Muscle of leg (tissue), 11 donors: ENCODE measurements around the gene ARHGAP35. TPM values are rescaled to one million over a fixed set of nuclear protein-coding genes. Genes with fewer than 3 reads are reported as not detected.
A peak's percentile ranks its signal among the peaks of the same experiment; 100 is the strongest.

Experiments used
- DNase-seq: peaks from one replicate; pipeline ENCODE4 v3.0.0; 2013
- H3K27ac ChIP-seq: one replicate; pipeline ENCODE4 v1.5.1; 2013; ENCODE audit warnings: mild to moderate bottlenecking, low read length, control low read depth
- H3K27me3 ChIP-seq: one replicate; pipeline ENCODE4 v1.6.1; 2013; ENCODE audit warnings: low read length; ENCODE audit not compliant: control insufficient read depth, insufficient read depth
- H3K36me3 ChIP-seq: one replicate; pipeline ENCODE4 v1.6.1; 2013; ENCODE audit warnings: low read length; ENCODE audit not compliant: control insufficient read depth, insufficient read depth
- H3K4me1 ChIP-seq: one replicate; pipeline ENCODE4 v1.6.1; 2013; ENCODE audit warnings: low read length; ENCODE audit not compliant: control insufficient read depth, insufficient read depth
- H3K4me3 ChIP-seq: one replicate; pipeline ENCODE4 v1.5.1; 2013; ENCODE audit warnings: low read length, control low read depth
- H3K9me3 ChIP-seq: replicated peaks from 2 replicates; pipeline ENCODE4 v1.6.1; 2013; ENCODE audit warnings: low read depth, low read length; ENCODE audit not compliant: control insufficient read depth
- WGBS: methylation state at CpG from one replicate; pipeline ENCODE4 v1.1.5; 2013; ENCODE audit warnings: missing lambda C conversion rate; ENCODE audit not compliant: insufficient coverage; 5-methylcytosine and 5-hydroxymethylcytosine counted together
- polyA plus RNA-seq, 8 donors: library from polyadenylated mRNA; unstranded; fragments of 120-200 nt; gene quantifications; one replicate each; pipeline versions ENCODE4 v1.2.1 to v1.2.3, GENCODE V29; 2013; ENCODE audit warnings: inconsistent platforms in 1 of 8, low replicate concordance in 1 of 8; ENCODE audit not compliant: insufficient read length in 8 of 8, insufficient read depth in 1 of 8
- total RNA-seq: library from RNA; stranded (reverse); fragments of 120-200 nt; gene quantifications from one replicate; pipeline ENCODE4 v1.2.4, GENCODE V29; 2013

Gene ARHGAP35
- total and polyA plus RNA-seq, 9 donors: 23.0 to 47.0 (median 37.7) TPM

- no peaks in the 10 kb centered on the region for H3K36me3 ChIP-seq
- peak overlapping the region; percentile 88 for H3K27ac ChIP-seq
- WGBS: 4% methylated on average over 29 of the region's 41 CpGs
- H3K4me3 ChIP-seq: peak overlapping the region; percentile 38
- no peaks in the 10 kb centered on the region for H3K9me3 ChIP-seq
- peaks cover 18% of the 10 kb centered on the region for H3K4me1 ChIP-seq
- peak; percentile 99 for DNase-seq
- H3K27me3 ChIP-seq: no peaks in the 10 kb centered on the region
Measured at GRCh38 chr19:46856062-46857022, 4.5 kb upstream of the ARHGAP35 start.

GRCh38 chr19:46859637-46860124 lies 1.1 kb upstream of the ARHGAP35 start:
- DNase-seq: peak; percentile 91
- H3K4me3 ChIP-seq: peak overlapping the region; percentile 75
- H3K36me3 ChIP-seq: no peaks in the 10 kb centered on the region
- H3K9me3 ChIP-seq: no peaks in the 10 kb centered on the region
- peak overlapping the region; percentile 98 for H3K27ac ChIP-seq
- H3K4me1 ChIP-seq: peaks cover 41% of the 10 kb centered on the region
- H3K27me3 ChIP-seq: no peaks in the 10 kb centered on the region
- WGBS: 0% methylated on average over 14 of the region's 18 CpGs

GRCh38 chr19:46860125-46860845 lies 512 bp upstream of the ARHGAP35 start:
- H3K36me3 ChIP-seq: no peaks in the 10 kb centered on the region
- no peaks in the 10 kb centered on the region for H3K9me3 ChIP-seq
- H3K4me3 ChIP-seq: peak overlapping the region; percentile 75
- H3K27ac ChIP-seq: peak overlapping the region; percentile 98
- no peaks in the 10 kb centered on the region for H3K27me3 ChIP-seq
- peaks cover 43% of the 10 kb centered on the region for H3K4me1 ChIP-seq
- DNase-seq: peak; percentile 99
- under 1% methylated on average over 77 of the region's 89 CpGs for WGBS

- peaks cover 3% of the 10 kb centered on the region for H3K36me3 ChIP-seq
- WGBS: 0% methylated on average over 19 of the region's 19 CpGs
- DNase-seq: peak; percentile 75
- H3K4me3 ChIP-seq: peak overlapping the region; percentile 75
- peaks cover 35% of the 10 kb centered on the region for H3K4me1 ChIP-seq
- no peaks in the 10 kb centered on the region for H3K27me3 ChIP-seq
- H3K9me3 ChIP-seq: no peaks in the 10 kb centered on the region
- peak overlapping the region; percentile 80 for H3K27ac ChIP-seq
Measured at GRCh38 chr19:46861691-46862502, 1.1 kb downstream of the ARHGAP35 start.

GRCh38 chr19:46862503-46862834 lies 1.7 kb downstream of the ARHGAP35 start:
- peaks cover 35% of the 10 kb centered on the region for H3K4me1 ChIP-seq
- no peak for DNase-seq
- no peaks in the 10 kb centered on the region for H3K27me3 ChIP-seq
- peak overlapping the region; percentile 75 for H3K4me3 ChIP-seq
- no peaks in the 10 kb centered on the region for H3K9me3 ChIP-seq
- H3K36me3 ChIP-seq: peaks cover 3% of the 10 kb centered on the region
- 4% methylated on average over 9 of the region's 9 CpGs for WGBS
- peak overlapping the region; percentile 80 for H3K27ac ChIP-seq

GRCh38 chr19:46862974-46863632 lies 2.3 kb downstream of the ARHGAP35 start:
- no peaks in the 10 kb centered on the region for H3K9me3 ChIP-seq
- H3K36me3 ChIP-seq: peaks cover 3% of the 10 kb centered on the region
- H3K4me3 ChIP-seq: peak overlapping the region; percentile 75
- peaks cover 35% of the 10 kb centered on the region for H3K4me1 ChIP-seq
- WGBS: 0% methylated on average over 3 of the region's 4 CpGs
- no peak for DNase-seq
- no peaks in the 10 kb centered on the region for H3K27me3 ChIP-seq
- no peak overlapping the region for H3K27ac ChIP-seq

- DNase-seq: no peak
- Histone ChIP-seq H3K27ac (peak overlapping the region; percentile 32), H3K4me3 (no peak overlapping the region), H3K4me1 (peaks cover 35% of the 10 kb centered on the region), H3K9me3 (no peaks in the 10 kb centered on the region), H3K27me3 (no peaks in the 10 kb centered on the region), H3K36me3 (peaks cover 3% of the 10 kb centered on the region)
- 29% methylated on average over 3 of the region's 6 CpGs for WGBS
Measured at GRCh38 chr19:46863818-46864629, 3.2 kb downstream of the ARHGAP35 start.

- Histone ChIP-seq H3K27me3 (no peaks in the 10 kb centered on the region), H3K9me3 (no peaks in the 10 kb centered on the region), H3K36me3 (peaks cover 3% of the 10 kb centered on the region), H3K4me1 (peaks cover 30% of the 10 kb centered on the region), H3K4me3 (no peak overlapping the region), H3K27ac (no peak overlapping the region)
- no peak for DNase-seq
- WGBS: no CpG with 5 or more reads among the region's 3 CpGs
Measured at GRCh38 chr19:46866407-46867136, 5.8 kb downstream of the ARHGAP35 start.
